ENCODE measurements around the gene NPLOC4. TPM values are rescaled to one million over a fixed set of nuclear protein-coding genes. Genes with fewer than 3 reads are reported as not detected.

NPLOC4 gene
- total and polyA plus RNA-seq, 2 of the 13 experiments (the other 11 are each of a cell fraction or from before 2014, with no cell fraction given), result 57.0 to 97.0 TPM

- TF ChIP-seq ZNF407 (CRISPR knock-in tag; IDR thresholded peaks at IDR 0.05; ENCODE audit: not compliant biosample characterization) (no peak), MED13 (CRISPR knock-in tag; IDR thresholded peaks at IDR 0.05) (peak; percentile 82; the same call in 1 of the 2 replicates), ZNF253 (CRISPR knock-in tag; IDR thresholded peaks at IDR 0.05; ENCODE audit: borderline replicate concordance) (no peak), TOPORS (CRISPR knock-in tag; IDR thresholded peaks at IDR 0.05) (0 out of 2 replicates have a peak, but pooled peaks have one; percentile 27), ZSCAN20 (CRISPR knock-in tag; IDR thresholded peaks at IDR 0.05; ENCODE audit: borderline replicate concordance) (peak; percentile 87), SMAD1 (CRISPR knock-in tag; IDR thresholded peaks at IDR 0.05; ENCODE audit: borderline replicate concordance, low read depth) (no peak; the same call in 1 of the 2 replicates), ETV6 (CRISPR knock-in tag; conservative IDR thresholded peaks at IDR 0.05) (0 out of 2 replicates have a peak, but pooled peaks have one; percentile 34), CHCHD3 (CRISPR knock-in tag; IDR thresholded peaks at IDR 0.05) (no peak), TERF1 (CRISPR knock-in tag; IDR thresholded peaks at IDR 0.05) (no peak), ELF4 (CRISPR knock-in tag; IDR thresholded peaks at IDR 0.05; ENCODE audit: borderline replicate concordance) (0 out of 2 replicates have a peak, but pooled peaks have one; percentile 56), DBP (CRISPR knock-in tag; IDR thresholded peaks at IDR 0.05; ENCODE audit: not compliant biosample characterization) (no peak)
These were observed 124.1 kb downstream of the NPLOC4 start, which contains the start of gene ACTG1 (continued) for GRCh38 chr17:81512562-81513371.

Measured in HepG2 (cell line).